HTERT RPE-1 (cell line): Measurements from ENCODE around the gene PGC.

Experiments used
- in situ Hi-C: fragments of 300-500 bp; cut with MboI; formaldehyde crosslinking; loops from 4 replicates; pipeline ENCODE4 v1.14.3; 2020; ENCODE audit warnings: low sequenced_read_pairs

The PGC gene

GRCh38 chr6:41716516-41717391, 30.4 kb downstream of the PGC start:
- in situ Hi-C loops, result no loop called here

GRCh38 chr6:41715795-41716515, 31.2 kb downstream of the PGC start:
- in situ Hi-C loops, result no loop called here

GRCh38 chr6:41714556-41715273, 32.5 kb downstream of the PGC start:
- in situ Hi-C loops, result no loop called here

- in situ Hi-C loops, result no loop called here
Measured at GRCh38 chr6:41713650-41714291, 33.4 kb downstream of the PGC start.

- in situ Hi-C loops, result no loop called here
Measured at GRCh38 chr6:41713159-41713649, 34.0 kb downstream of the PGC start.

GRCh38 chr6:41712651-41713103, 34.5 kb downstream of the PGC start:
- in situ Hi-C loops, result no loop called here

GRCh38 chr6:41711323-41712038, 35.7 kb downstream of the PGC start:
- in situ Hi-C loops, result no loop called here

- in situ Hi-C loops, result no loop called here
Measured at GRCh38 chr6:41709375-41709774, 37.8 kb downstream of the PGC start.

- in situ Hi-C loops, result no loop called here
Measured at GRCh38 chr6:41708856-41709255, 38.3 kb downstream of the PGC start.

GRCh38 chr6:41707565-41708200, 39.5 kb downstream of the PGC start:
- in situ Hi-C loops, result no loop called here

- in situ Hi-C loops, result no loop called here
Measured at GRCh38 chr6:41706876-41707564, 40.2 kb downstream of the PGC start.

GRCh38 chr6:41705996-41706835, 41.0 kb downstream of the PGC start:
- in situ Hi-C loops, result no loop called here

- in situ Hi-C loops, result no loop called here
Measured at GRCh38 chr6:41705311-41705995, 41.7 kb downstream of the PGC start.

- in situ Hi-C loops, result no loop called here
Measured at GRCh38 chr6:41704656-41705310, 42.4 kb downstream of the PGC start.

- in situ Hi-C loops, result no loop called here
Measured at GRCh38 chr6:41704028-41704427, 43.2 kb downstream of the PGC start.

- in situ Hi-C loops, result no loop called here
Measured at GRCh38 chr6:41702771-41703494, 44.3 kb downstream of the PGC start.
